Prostate gland (tissue), 2 donors: ENCODE results near the gene ANKMY1. TPM values are rescaled to one million over a fixed set of nuclear protein-coding genes. Genes with fewer than 3 reads are reported as not detected.

ENCODE experiments used
- DNase-seq: peaks from one replicate; pipeline ENCODE4 v3.0.0-alpha.2; 2019; ENCODE audit warnings: low spot score
- H3K27ac ChIP-seq, 2 donors: fragments of 200-600 bp; sonication (generic); 2 replicates each; pipeline ENCODE4 v1.5.1; 2017 to 2019
- H3K27me3 ChIP-seq: fragments of 200-600 bp; sonication (generic); replicated peaks from 2 replicates; pipeline ENCODE4 v1.5.1; 2019; ENCODE audit not compliant: insufficient read depth
- H3K36me3 ChIP-seq, 2 donors: fragments of 200-600 bp; sonication (generic); 1 replicate in 1 of 2; 2 replicates in 1 of 2; pipeline versions ENCODE4 v1.5.1 to v1.8.1; 2017 to 2019
- H3K4me1 ChIP-seq: fragments of 200-600 bp; sonication (generic); replicated peaks from 2 replicates; pipeline ENCODE4 v1.5.1; 2019
- H3K4me3 ChIP-seq, 2 donors: fragments of 200-600 bp; sonication (generic); 2 replicates each; pipeline ENCODE4 v1.5.1; 2017 to 2019
- H3K9me3 ChIP-seq: fragments of 200-600 bp; sonication (generic); 2 replicates; pipeline ENCODE4 v1.5.1; 2017
- CTCF ChIP-seq, 4 experiments: fragments of 200-600 bp in 2 of 4; fragments of 450-650 bp in 2 of 4; sonication (generic) in 2 of 4; IDR thresholded peaks; 1 replicate in 3 of 4; 2 replicates in 1 of 4; pipeline ENCODE4 v1.5.1; 2016 to 2019; ENCODE audit warnings: antibody characterized with exemption in 4 of 4, mild to moderate bottlenecking in 2 of 4, moderate library complexity in 2 of 4
- POLR2A ChIP-seq: fragments of 450-650 bp; IDR thresholded peaks from one replicate; pipeline ENCODE4 v1.6.1; 2016; ENCODE audit warnings: antibody characterized with exemption, mild to moderate bottlenecking
- POLR2AphosphoS5 ChIP-seq: sonication (generic); formaldehyde crosslinking; IDR thresholded peaks from one replicate; pipeline ENCODE4 v1.6.1; 2017; ENCODE audit warnings: antibody characterized with exemption
- WGBS: methylation state at CpG from one replicate; pipeline ENCODE4 v1.1.5; 2018; 5-methylcytosine and 5-hydroxymethylcytosine counted together
- intact Hi-C: fragments of 100-400 bp; cut with DNase I; formaldehyde crosslinking; loops from one replicate; pipeline ENCODE4 v1.14.2; 2022
- total RNA-seq, 2 donors: library from RNA; depleted of rRNA; stranded (reverse); fragments of >200 nt; gene quantifications; one replicate each; pipeline ENCODE4 v1.1.0, GENCODE V29; 2016

The ANKMY1 gene
- total RNA-seq, 2 donors from 2014 or later: 22.7 to 31.4 TPM

GRCh38 chr2:240579071-240579762, 21.4 kb upstream of the ANKMY1 start:
- 87% methylated on average over 12 of the region's 12 CpGs for WGBS
- no peak for DNase-seq
- no peaks in the 10 kb centered on the region for H3K4me1 ChIP-seq
- intact Hi-C loops: no loop called here
- peak overlapping the region; percentile 25 to 47 for H3K27ac ChIP-seq
- no peak overlapping the region for H3K4me3 ChIP-seq
- no peaks in the 10 kb centered on the region for H3K27me3 ChIP-seq
- TF ChIP-seq CTCF (IDR thresholded peaks at IDR 0.05) (no peak), POLR2A (no peak), POLR2AphosphoS5 (no peak)
- H3K9me3 ChIP-seq: no peaks in the 10 kb centered on the region
- H3K36me3 ChIP-seq: peaks cover 11 to 23% of the 10 kb centered on the region in 2 donors

GRCh38 chr2:240578488-240578887, 20.7 kb upstream of the ANKMY1 start:
- no peak for TF ChIP-seq POLR2AphosphoS5
- no peak for TF ChIP-seq POLR2A
- Histone ChIP-seq H3K4me3 (no peak overlapping the region), H3K4me1 (no peaks in the 10 kb centered on the region), H3K27ac (no peak overlapping the region), H3K36me3 (peaks cover 11 to 23% of the 10 kb centered on the region in 2 donors), H3K27me3 (no peaks in the 10 kb centered on the region), H3K9me3 (no peaks in the 10 kb centered on the region)
- no peak for DNase-seq
- intact Hi-C loops: no loop called here
- WGBS: 81% methylated on average over 8 of the region's 8 CpGs

- 83% methylated on average over 9 of the region's 9 CpGs for WGBS
- H3K27me3 ChIP-seq: no peaks in the 10 kb centered on the region
- H3K36me3 ChIP-seq: peaks cover 11 to 23% of the 10 kb centered on the region in 2 donors
- H3K4me1 ChIP-seq: no peaks in the 10 kb centered on the region
- no peak for TF ChIP-seq POLR2AphosphoS5
- no peak for TF ChIP-seq CTCF (IDR thresholded peaks at IDR 0.05)
- no peaks in the 10 kb centered on the region for H3K9me3 ChIP-seq
- no peak for DNase-seq
- H3K27ac ChIP-seq: no peak overlapping the region
- intact Hi-C loops: no loop called here
- no peak overlapping the region for H3K4me3 ChIP-seq
Observed at GRCh38 chr2:240578110-240578450, 20.3 kb upstream of the ANKMY1 start.

GRCh38 chr2:240577281-240578109, 19.7 kb upstream of the ANKMY1 start:
- H3K4me1 ChIP-seq: no peaks in the 10 kb centered on the region
- intact Hi-C loops: no loop called here
- no peak overlapping the region for H3K4me3 ChIP-seq
- H3K27me3 ChIP-seq: no peaks in the 10 kb centered on the region
- 85% methylated on average over 25 of the region's 26 CpGs for WGBS
- H3K9me3 ChIP-seq: no peaks in the 10 kb centered on the region
- TF ChIP-seq POLR2AphosphoS5: no peak
- no peak for TF ChIP-seq CTCF (IDR thresholded peaks at IDR 0.05)
- no peak for TF ChIP-seq POLR2A
- DNase-seq: no peak
- H3K36me3 ChIP-seq: peaks cover 11 to 23% of the 10 kb centered on the region in 2 donors
- H3K27ac ChIP-seq: no peak overlapping the region

GRCh38 chr2:240576436-240577205, 18.8 kb upstream of the ANKMY1 start:
- DNase-seq: no peak
- peaks cover 11 to 23% of the 10 kb centered on the region in 2 donors for H3K36me3 ChIP-seq
- no peak for TF ChIP-seq CTCF (IDR thresholded peaks at IDR 0.05)
- no peaks in the 10 kb centered on the region for H3K27me3 ChIP-seq
- WGBS: 89% methylated on average over 32 of the region's 32 CpGs
- intact Hi-C loops: no loop called here
- no peak overlapping the region for H3K4me3 ChIP-seq
- H3K9me3 ChIP-seq: no peaks in the 10 kb centered on the region
- H3K27ac ChIP-seq: no peak overlapping the region
- no peaks in the 10 kb centered on the region for H3K4me1 ChIP-seq
